CD14-positive monocyte (primary cell): ENCODE measurements around the gene COQ9. TPM values are rescaled to one million over a fixed set of nuclear protein-coding genes. Genes with fewer than 3 reads are reported as not detected.
A peak's percentile ranks its signal among the peaks of the same experiment; 100 is the strongest.

Source experiments
- DNase-seq, 3 donors: peaks; one replicate each; pipeline ENCODE4 v3.0.0-alpha.2; 2011 to 2022
- H2AFZ ChIP-seq: 2 replicates; pipeline ENCODE4 v1.6.0; 2012; ENCODE audit warnings: mild to moderate bottlenecking, low read depth, low read length, inconsistent platforms; ENCODE audit not compliant: insufficient read depth, poor library complexity, severe bottlenecking
- H3K27ac ChIP-seq, 2 donors: 1 replicate in 1 of 2; 2 replicates in 1 of 2; pipeline ENCODE4 v1.5.1; 2012 to 2013; ENCODE audit warnings: low read length in 2 of 2, control low read depth in 1 of 2, inconsistent platforms in 1 of 2, low read depth in 1 of 2, mild to moderate bottlenecking in 1 of 2
- H3K27me3 ChIP-seq, 2 donors: one replicate each; pipeline versions ENCODE4 v1.6.0 to v1.6.1; 2011 to 2013; ENCODE audit warnings: low read length in 2 of 2; ENCODE audit not compliant: control insufficient read depth in 2 of 2, insufficient read depth in 2 of 2
- H3K36me3 ChIP-seq, 2 donors: replicated peaks in 1 of 2; 1 replicate in 1 of 2; 2 replicates in 1 of 2; pipeline versions ENCODE4 v1.5.1 to v1.6.1; 2012 to 2013; ENCODE audit warnings: low read length in 2 of 2, control low read depth in 1 of 2, inconsistent platforms in 1 of 2, mild to moderate bottlenecking in 1 of 2; ENCODE audit not compliant: insufficient read depth in 2 of 2, control insufficient read depth in 1 of 2
- H3K4me1 ChIP-seq, 2 donors: 1 replicate in 1 of 2; 2 replicates in 1 of 2; pipeline versions ENCODE4 v1.5.1 to v1.6.1; 2012 to 2013; ENCODE audit warnings: low read length in 2 of 2, control low read depth in 1 of 2, inconsistent platforms in 1 of 2, mild to moderate bottlenecking in 1 of 2, moderate library complexity in 1 of 2; ENCODE audit not compliant: insufficient read depth in 2 of 2, control insufficient read depth in 1 of 2
- H3K4me2 ChIP-seq: replicated peaks from 2 replicates; pipeline ENCODE3; 2012; ENCODE audit warnings: low read length, moderate library complexity, mild to moderate bottlenecking; ENCODE audit not compliant: poor library complexity, severe bottlenecking; ENCODE audit errors: extremely low read depth
- H3K4me3 ChIP-seq, 3 experiments: fragments of 200-600 bp in 1 of 3; sonication (generic) in 1 of 3; replicated peaks in 1 of 3; 1 replicate in 2 of 3; 2 replicates in 1 of 3; pipeline ENCODE4 v1.5.1; 2011 to 2013; ENCODE audit warnings: low read length in 3 of 3, mild to moderate bottlenecking in 3 of 3, control low read depth in 2 of 3, low read depth in 2 of 3, inconsistent platforms in 1 of 3, moderate library complexity in 1 of 3
- H3K79me2 ChIP-seq: 2 replicates; pipeline ENCODE4 v1.6.0; 2012; ENCODE audit warnings: mild to moderate bottlenecking, control low read depth, inconsistent platforms, low read length, moderate library complexity; ENCODE audit not compliant: insufficient read depth
- H3K9ac ChIP-seq: 2 replicates; pipeline ENCODE4 v1.6.0; 2017; ENCODE audit warnings: low read length, mild to moderate bottlenecking; ENCODE audit not compliant: insufficient read depth, poor library complexity, severe bottlenecking
- H3K9me3 ChIP-seq, 2 donors: replicated peaks in 1 of 2; 1 replicate in 1 of 2; 2 replicates in 1 of 2; pipeline versions ENCODE4 v1.5.1 to v1.6.1; 2012 to 2013; ENCODE audit warnings: low read length in 2 of 2, control low read depth in 1 of 2; ENCODE audit not compliant: control insufficient read depth in 1 of 2, insufficient read depth in 1 of 2
- H4K20me1 ChIP-seq: 2 replicates; pipeline ENCODE4 v1.6.0; 2012; ENCODE audit warnings: mild to moderate bottlenecking, low read length, control low read depth, moderate library complexity; ENCODE audit not compliant: insufficient read depth
- H3K27ac Mint-ChIP-seq, 7 donors: one replicate each; pipeline ENCODE4 v1.8.0; 2020; ENCODE audit warnings: mild to moderate bottlenecking in 7 of 7, mixed read lengths in 7 of 7, moderate library complexity in 6 of 7, inconsistent platforms in 2 of 7
- H3K27me3 Mint-ChIP-seq, 3 donors: one replicate each; pipeline ENCODE4 v1.8.0; 2021 to 2022; ENCODE audit warnings: low read depth in 3 of 3, mild to moderate bottlenecking in 3 of 3, mixed read lengths in 3 of 3, moderate library complexity in 3 of 3, inconsistent platforms in 1 of 3
- H3K36me3 Mint-ChIP-seq, 2 donors: one replicate each; pipeline ENCODE4 v1.8.0; 2020; ENCODE audit warnings: mixed read lengths in 2 of 2, inconsistent platforms in 1 of 2, mild to moderate bottlenecking in 1 of 2
- H3K4me1 Mint-ChIP-seq: one replicate; pipeline ENCODE4 v1.8.0; 2020; ENCODE audit warnings: mild to moderate bottlenecking, mixed read lengths
- H3K4me3 Mint-ChIP-seq, 2 donors: one replicate each; pipeline ENCODE4 v1.8.0; 2020; ENCODE audit warnings: mild to moderate bottlenecking in 2 of 2, mixed read lengths in 2 of 2, moderate library complexity in 1 of 2
- H3K9me3 Mint-ChIP-seq, 7 donors: one replicate each; pipeline ENCODE4 v1.8.0; 2020 to 2022; ENCODE audit warnings: mixed read lengths in 7 of 7, mild to moderate bottlenecking in 6 of 7, moderate library complexity in 6 of 7, inconsistent platforms in 2 of 7
- WGBS: methylation state at CpG from one replicate; pipeline ENCODE4 v1.1.5; 2013; ENCODE audit warnings: missing lambda C conversion rate; ENCODE audit not compliant: insufficient coverage; 5-methylcytosine and 5-hydroxymethylcytosine counted together
- intact Hi-C, 2 donors: fragments of 100-400 bp; cut with micrococcal nuclease; formaldehyde crosslinking; loops; one replicate each; pipeline versions ENCODE4 v1.15.0 to v1.15.1; 2023
- polyA plus RNA-seq, 3 donors: library from polyadenylated mRNA; depleted of rRNA in 1 of 3; unstranded in 2 of 3; stranded (reverse) in 1 of 3; fragments of 300-500 nt in 2 of 3; fragments of >200 nt in 1 of 3; fragmentation: Illumina TruSeq in 2 of 3; gene quantifications; 1 replicate in 2 of 3; 2 replicates in 1 of 3; pipeline ENCODE4 v1.2.3, GENCODE V29; 2012 to 2021
- TF ChIP-seq, protein P1 (sequence below): fragments of 200-600 bp; IDR thresholded peaks from one replicate; pipeline ENCODE4 v1.8.0; 2022; ENCODE audit warnings: antibody characterized with exemption, mild to moderate bottlenecking

Gene COQ9
- polyA plus RNA-seq, 3 donors: 32.7 to 47.8 (median 38.4) TPM

DNA sequence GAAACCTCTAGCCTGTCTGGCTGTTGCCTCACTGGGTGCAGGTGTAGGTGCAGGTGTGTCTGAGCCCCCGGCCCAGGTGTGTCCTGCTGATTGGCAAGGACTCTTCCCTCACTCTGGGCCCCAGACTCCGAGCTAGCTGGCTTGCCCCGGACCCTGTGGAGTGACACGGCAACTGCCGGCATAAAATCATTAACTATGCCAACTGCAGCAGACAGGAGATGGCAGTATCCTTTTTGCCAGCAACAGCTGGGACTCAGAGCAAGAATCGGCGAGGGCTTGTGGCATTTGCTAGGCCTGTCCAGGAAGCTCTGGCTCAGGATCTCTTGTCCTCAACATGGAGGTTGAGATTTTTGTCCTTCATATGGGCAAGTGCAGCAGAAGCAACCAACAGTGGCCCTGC is 20.9 kb upstream of the COQ9 start:
- H3K4me3 ChIP-seq: no peak overlapping the region
- Mint-ChIP-seq H3K27ac (no peak overlapping the region), H3K36me3 (peaks cover 42 to 53% of the 10 kb centered on the region in 2 donors), H3K9me3 (peaks cover 0 to under 1% (median 0%) of the 10 kb centered on the region in 7 donors), H3K4me3 (no peak overlapping the region), H3K27me3 (no peaks in the 10 kb centered on the region), H3K4me1 (peaks cover 4% of the 10 kb centered on the region)
- H3K27ac ChIP-seq: no peak overlapping the region
- no peak overlapping the region for H2AFZ ChIP-seq
- H3K9me3 ChIP-seq: no peaks in the 10 kb centered on the region
- no peak overlapping the region for H3K9ac ChIP-seq
- H3K4me1 ChIP-seq: no peaks in the 10 kb centered on the region
- H3K4me2 ChIP-seq: no peak overlapping the region
- H3K79me2 ChIP-seq: no peaks in the 10 kb centered on the region
- peaks cover 38 to 50% of the 10 kb centered on the region in 2 donors for H3K36me3 ChIP-seq
- WGBS: 96% methylated on average over 5 of the region's 7 CpGs
- no peaks in the 10 kb centered on the region for H3K27me3 ChIP-seq
- no peak for DNase-seq
- TF ChIP-seq, protein P1, sequence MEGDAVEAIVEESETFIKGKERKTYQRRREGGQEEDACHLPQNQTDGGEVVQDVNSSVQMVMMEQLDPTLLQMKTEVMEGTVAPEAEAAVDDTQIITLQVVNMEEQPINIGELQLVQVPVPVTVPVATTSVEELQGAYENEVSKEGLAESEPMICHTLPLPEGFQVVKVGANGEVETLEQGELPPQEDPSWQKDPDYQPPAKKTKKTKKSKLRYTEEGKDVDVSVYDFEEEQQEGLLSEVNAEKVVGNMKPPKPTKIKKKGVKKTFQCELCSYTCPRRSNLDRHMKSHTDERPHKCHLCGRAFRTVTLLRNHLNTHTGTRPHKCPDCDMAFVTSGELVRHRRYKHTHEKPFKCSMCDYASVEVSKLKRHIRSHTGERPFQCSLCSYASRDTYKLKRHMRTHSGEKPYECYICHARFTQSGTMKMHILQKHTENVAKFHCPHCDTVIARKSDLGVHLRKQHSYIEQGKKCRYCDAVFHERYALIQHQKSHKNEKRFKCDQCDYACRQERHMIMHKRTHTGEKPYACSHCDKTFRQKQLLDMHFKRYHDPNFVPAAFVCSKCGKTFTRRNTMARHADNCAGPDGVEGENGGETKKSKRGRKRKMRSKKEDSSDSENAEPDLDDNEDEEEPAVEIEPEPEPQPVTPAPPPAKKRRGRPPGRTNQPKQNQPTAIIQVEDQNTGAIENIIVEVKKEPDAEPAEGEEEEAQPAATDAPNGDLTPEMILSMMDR: no peak
- intact Hi-C loops: no loop called here
- no peaks in the 10 kb centered on the region for H4K20me1 ChIP-seq

DNA sequence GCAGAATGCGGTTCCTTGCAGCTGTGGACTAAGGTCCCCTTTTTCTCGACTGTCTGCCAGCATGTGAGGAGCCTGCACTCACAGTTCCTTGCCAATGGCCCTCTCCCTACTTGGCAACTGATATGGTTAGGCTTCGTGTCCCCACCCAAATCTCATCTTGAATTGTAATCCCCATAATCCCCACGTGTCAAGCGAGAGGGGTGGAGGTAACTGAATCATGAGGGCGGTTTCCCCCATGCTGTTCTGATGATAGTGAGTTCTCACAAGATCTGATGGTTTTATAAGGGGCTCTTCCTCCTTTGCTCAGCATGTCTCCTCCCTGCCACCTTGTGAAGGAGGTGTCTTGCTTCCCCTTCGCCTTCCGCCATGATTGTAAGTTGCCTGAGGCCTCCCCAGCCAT is 20.0 kb upstream of the COQ9 start:
- Histone ChIP-seq H3K27me3 (no peaks in the 10 kb centered on the region), H3K4me3 (no peak overlapping the region), H3K9me3 (no peaks in the 10 kb centered on the region), H3K9ac (no peak overlapping the region), H2AFZ (no peak overlapping the region), H4K20me1 (no peaks in the 10 kb centered on the region), H3K79me2 (no peaks in the 10 kb centered on the region), H3K36me3 (peaks cover 47 to 60% of the 10 kb centered on the region in 2 donors), H3K4me2 (no peak overlapping the region), H3K27ac (no peak overlapping the region), H3K4me1 (no peaks in the 10 kb centered on the region)
- 100% methylated on average over 1 of the region's 8 CpGs for WGBS
- no peak for DNase-seq
- H3K36me3 Mint-ChIP-seq: peaks cover 49 to 63% of the 10 kb centered on the region in 2 donors
- H3K27me3 Mint-ChIP-seq: no peaks in the 10 kb centered on the region
- peak overlapping the region in 1 of 7 donors; percentile 45 for H3K27ac Mint-ChIP-seq
- H3K4me3 Mint-ChIP-seq: no peak overlapping the region
- intact Hi-C loops: no loop called here
- peaks cover 4% of the 10 kb centered on the region for H3K4me1 Mint-ChIP-seq
- TF ChIP-seq, protein P1: no peak
- H3K9me3 Mint-ChIP-seq: no peaks in the 10 kb centered on the region
